Testis (tissue), 3 donors: ENCODE measurements around the gene CACNG4. TPM values are rescaled to one million over a fixed set of nuclear protein-coding genes. Genes with fewer than 3 reads are reported as not detected.
"Not testable (repeated sequence)": the region's sequence is repeated elsewhere in the genome, so short reads cannot be mapped to it uniquely, and the experiment has no call there.

Experiments used
- DNase-seq: peaks from one replicate; pipeline ENCODE4 v3.0.0-alpha.2; 2019
- H3K27ac ChIP-seq, 2 donors: fragments of 200-600 bp; sonication (generic); one replicate each; pipeline ENCODE4 v1.5.1; 2019
- H3K27me3 ChIP-seq: fragments of 200-600 bp; sonication (generic); one replicate; pipeline ENCODE4 v1.5.1; 2019
- H3K36me3 ChIP-seq: fragments of 200-600 bp; sonication (generic); one replicate; pipeline ENCODE4 v1.5.1; 2017; ENCODE audit warnings: low read depth; ENCODE audit errors: missing control alignments
- H3K4me1 ChIP-seq: fragments of 200-600 bp; sonication (generic); one replicate; pipeline ENCODE4 v1.5.1; 2019
- H3K4me3 ChIP-seq, 2 donors: fragments of 200-600 bp; sonication (generic); one replicate each; pipeline ENCODE4 v1.5.1; 2017 to 2019
- H3K9me3 ChIP-seq: fragments of 200-600 bp; sonication (generic); one replicate; pipeline ENCODE4 v1.5.1; 2017
- POLR2A ChIP-seq: fragments of 450-650 bp; IDR thresholded peaks from one replicate; pipeline ENCODE4 v1.6.1; 2017; ENCODE audit warnings: antibody characterized with exemption, mild to moderate bottlenecking, moderate library complexity
- WGBS, 2 donors: methylation state at CpG; one replicate each; pipeline ENCODE4 v1.1.5; 2018; 5-methylcytosine and 5-hydroxymethylcytosine counted together
- intact Hi-C: fragments of 100-400 bp; cut with DNase I; formaldehyde crosslinking; loops from one replicate; pipeline ENCODE4 v1.15.1; 2023; ENCODE audit warnings: low total_unique reads
- polyA plus RNA-seq: library from polyadenylated mRNA; stranded (reverse); fragments of 350-450 nt; fragmentation: Illumina TruSeq; extraction: RNeasy Lipid Tissue Mini Kit (QIAGEN cat#74804); gene quantifications from one replicate; pipeline ENCODE4 v1.2.3, GENCODE V29; 2014; ENCODE audit warnings: low read depth, low replicate concordance; ENCODE audit not compliant: insufficient read depth
- total RNA-seq, 2 donors: library from RNA; depleted of rRNA; stranded (reverse); fragments of >200 nt; gene quantifications; one replicate each; pipeline ENCODE4 v1.2.3, GENCODE V29; 2016
- TF ChIP-seq, protein P1 (sequence below), 3 experiments: fragments of 450-650 bp in 2 of 3; fragments of 200-600 bp in 1 of 3; sonication (generic) in 1 of 3; IDR thresholded peaks; one replicate each; pipeline ENCODE4 v1.5.1; 2016 to 2019; ENCODE audit warnings: antibody characterized with exemption in 3 of 3, mild to moderate bottlenecking in 2 of 3, moderate library complexity in 1 of 3

The CACNG4 gene
- total and polyA plus RNA-seq, 3 donors from 2014 or later, result 0.16 to 0.81 (median 0.46) TPM

DNA sequence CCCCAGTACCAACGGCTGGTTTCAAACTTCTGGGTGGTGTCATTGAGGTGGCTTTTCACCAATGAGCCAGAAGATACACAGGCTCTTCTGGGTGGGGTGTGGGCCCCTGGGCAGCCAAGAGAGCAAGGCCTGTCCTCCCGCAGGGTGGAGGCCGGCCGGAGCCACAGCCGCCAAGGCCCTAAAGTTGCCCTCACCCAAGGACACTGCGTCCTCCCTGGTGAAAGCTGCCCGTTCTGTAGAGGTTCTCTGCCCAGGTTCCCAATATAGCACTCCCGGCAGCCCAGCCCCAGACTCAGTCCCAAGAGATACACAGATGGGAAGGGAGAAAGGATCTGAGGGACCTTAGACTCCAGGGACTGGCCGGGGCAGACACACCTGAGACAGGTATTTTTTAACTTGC lies 69.1 kb downstream of the CACNG4 start:
- 78 to 97% methylated on average over 4 to 9 of the region's 9 CpGs for WGBS, 2 donors
- Histone ChIP-seq H3K36me3 (no peaks in the 10 kb centered on the region), H3K4me3 (no peak overlapping the region), H3K27ac (no peak overlapping the region), H3K9me3 (no peaks in the 10 kb centered on the region), H3K4me1 (no peaks in the 10 kb centered on the region), H3K27me3 (no peaks in the 10 kb centered on the region)
- TF ChIP-seq, protein P1, sequence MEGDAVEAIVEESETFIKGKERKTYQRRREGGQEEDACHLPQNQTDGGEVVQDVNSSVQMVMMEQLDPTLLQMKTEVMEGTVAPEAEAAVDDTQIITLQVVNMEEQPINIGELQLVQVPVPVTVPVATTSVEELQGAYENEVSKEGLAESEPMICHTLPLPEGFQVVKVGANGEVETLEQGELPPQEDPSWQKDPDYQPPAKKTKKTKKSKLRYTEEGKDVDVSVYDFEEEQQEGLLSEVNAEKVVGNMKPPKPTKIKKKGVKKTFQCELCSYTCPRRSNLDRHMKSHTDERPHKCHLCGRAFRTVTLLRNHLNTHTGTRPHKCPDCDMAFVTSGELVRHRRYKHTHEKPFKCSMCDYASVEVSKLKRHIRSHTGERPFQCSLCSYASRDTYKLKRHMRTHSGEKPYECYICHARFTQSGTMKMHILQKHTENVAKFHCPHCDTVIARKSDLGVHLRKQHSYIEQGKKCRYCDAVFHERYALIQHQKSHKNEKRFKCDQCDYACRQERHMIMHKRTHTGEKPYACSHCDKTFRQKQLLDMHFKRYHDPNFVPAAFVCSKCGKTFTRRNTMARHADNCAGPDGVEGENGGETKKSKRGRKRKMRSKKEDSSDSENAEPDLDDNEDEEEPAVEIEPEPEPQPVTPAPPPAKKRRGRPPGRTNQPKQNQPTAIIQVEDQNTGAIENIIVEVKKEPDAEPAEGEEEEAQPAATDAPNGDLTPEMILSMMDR (IDR thresholded peaks at IDR 0.05), result no peak
- no peak for TF ChIP-seq POLR2A
- intact Hi-C loops, result no loop called here
- no peak for DNase-seq

DNA sequence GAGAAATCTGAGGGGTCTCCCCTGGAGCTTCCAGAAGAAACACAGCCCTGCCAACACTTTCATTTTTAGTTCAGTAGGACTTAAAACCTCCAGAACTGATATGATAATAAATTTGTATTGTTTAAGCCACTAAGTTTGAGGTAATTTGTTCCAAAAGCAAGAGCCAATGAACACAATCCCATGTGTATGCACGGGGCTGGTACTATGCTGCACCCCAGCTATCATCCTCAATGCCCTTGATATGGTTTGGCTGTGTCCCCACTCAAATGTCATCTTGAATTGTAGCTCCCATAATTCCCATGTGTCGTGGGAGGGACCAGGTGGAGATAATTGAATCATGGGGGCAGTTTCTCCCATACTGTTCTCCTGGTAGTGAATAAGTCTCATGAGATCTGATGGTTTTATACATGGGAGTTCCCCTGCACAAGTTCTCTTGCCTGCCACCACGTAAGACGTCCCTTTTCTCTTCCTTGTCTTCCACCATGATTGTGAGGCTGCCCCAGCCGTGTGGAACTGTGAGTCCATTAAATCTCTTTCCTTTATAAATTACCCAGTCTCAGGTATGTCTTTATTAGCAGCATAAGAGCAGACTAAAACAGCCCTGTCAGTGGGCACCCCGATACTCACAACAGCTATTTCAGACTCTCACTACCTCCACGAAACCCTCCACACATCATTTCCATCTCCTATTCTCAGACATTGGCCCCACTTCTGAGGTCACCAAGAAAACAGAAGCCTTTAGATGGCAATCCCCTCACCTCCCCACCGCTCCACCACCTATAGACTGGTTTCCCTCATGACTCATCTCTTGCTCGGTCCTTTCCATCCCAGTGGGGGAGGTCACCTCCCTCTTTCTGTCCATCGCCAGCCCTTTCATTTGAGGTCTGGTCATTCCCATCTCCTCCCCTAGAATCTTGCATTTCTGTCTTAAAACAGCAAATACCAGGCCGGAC lies 70.9 kb downstream of the CACNG4 start:
- TF ChIP-seq, protein P1 (IDR thresholded peaks at IDR 0.05), result no peak
- TF ChIP-seq POLR2A, result no peak
- intact Hi-C loops, result no loop called here

DNA sequence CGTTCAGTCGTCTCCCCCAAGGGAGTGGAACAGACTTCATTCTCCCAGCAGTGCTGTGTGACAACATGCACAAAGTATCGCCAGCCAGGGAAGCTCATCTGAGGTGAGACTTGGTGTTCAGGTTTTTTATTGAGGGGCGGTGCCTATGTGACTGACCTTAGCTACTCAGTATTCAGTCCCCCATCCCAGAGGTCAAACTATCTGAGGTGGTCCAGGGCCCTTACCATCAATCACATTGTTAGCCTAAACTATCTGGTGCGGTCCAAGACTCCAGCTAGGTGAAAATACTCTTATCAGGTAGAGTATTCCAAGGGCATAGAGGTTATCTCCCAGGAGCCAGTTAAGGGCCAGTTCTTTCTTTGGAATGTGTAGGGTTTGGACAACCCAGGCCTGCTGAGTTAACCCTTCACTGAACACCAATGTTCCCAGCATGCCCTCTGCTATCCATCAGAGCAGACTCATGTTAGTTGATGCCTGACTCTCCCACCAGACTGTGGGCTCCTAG lies 74.4 kb downstream of the CACNG4 start:
- TF ChIP-seq POLR2A, result no peak
- TF ChIP-seq, protein P1 (IDR thresholded peaks at IDR 0.05), result no peak
- Histone ChIP-seq H3K27me3 (no peaks in the 10 kb centered on the region), H3K9me3 (no peaks in the 10 kb centered on the region), H3K27ac (no peak overlapping the region), H3K36me3 (no peaks in the 10 kb centered on the region), H3K4me1 (no peaks in the 10 kb centered on the region), H3K4me3 (no peak overlapping the region)
- intact Hi-C loops, result no loop called here
- DNase-seq, result no peak
- 49 to 65% methylated on average over 5 of the region's 5 CpGs for whole genome bisulfite sequencing, 2 donors

More for the DNA sequence above, 70.9 kb downstream of the CACNG4 start:
- H3K27ac ChIP-seq, result no peak overlapping the region
- H3K9me3 ChIP-seq, result no peaks in the 10 kb centered on the region
- DNase-seq, result no peak
- WGBS, 2 donors, result 82 to 84% methylated on average over 11 of the region's 11 CpGs
- no peaks in the 10 kb centered on the region for H3K4me1 ChIP-seq
- H3K4me3 ChIP-seq, result no peak overlapping the region
- H3K36me3 ChIP-seq, result no peaks in the 10 kb centered on the region
- no peaks in the 10 kb centered on the region for H3K27me3 ChIP-seq

DNA sequence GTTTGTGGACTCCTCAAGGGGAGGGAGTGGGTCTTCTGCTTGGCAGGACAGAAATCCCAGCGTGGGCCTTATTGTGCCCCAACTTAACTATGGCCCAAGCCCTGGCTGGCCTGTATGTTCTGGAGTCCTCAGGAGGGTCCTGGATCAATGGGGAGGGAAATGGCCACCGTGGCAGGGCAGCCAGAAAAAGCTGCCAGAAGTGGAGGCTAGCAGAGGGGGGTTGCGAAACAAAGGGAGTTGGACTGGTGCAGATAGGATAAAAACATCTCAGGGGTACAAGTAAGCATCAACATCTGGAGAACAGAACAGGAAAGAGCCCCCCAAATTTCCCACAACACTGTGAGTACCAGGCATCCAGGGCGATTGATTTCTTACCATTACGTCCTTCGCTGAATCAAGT lies 76.1 kb downstream of the CACNG4 start:
- intact Hi-C loops, result no loop called here
- Histone ChIP-seq H3K4me3 (no peak overlapping the region), H3K9me3 (no peaks in the 10 kb centered on the region)

DNA sequence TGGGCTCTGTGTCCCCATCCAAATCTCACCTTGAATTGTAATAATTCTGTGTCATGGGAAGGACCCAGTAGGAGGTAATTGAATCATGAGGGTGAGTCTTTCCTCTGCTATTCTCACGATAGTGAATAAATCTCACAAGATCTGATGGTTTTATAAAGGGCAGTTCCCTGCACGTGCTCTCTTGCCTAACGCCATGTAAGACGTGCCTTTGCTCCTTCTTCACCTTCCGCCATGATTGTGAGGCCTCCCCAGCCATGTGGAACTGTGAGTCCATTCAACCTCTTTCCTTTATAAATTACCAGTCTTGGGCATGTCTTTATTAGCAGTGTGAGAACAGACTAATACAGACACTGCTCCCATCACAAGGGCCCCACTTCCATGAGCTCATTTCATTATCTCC lies 76.6 kb downstream of the CACNG4 start:
- H3K9me3 ChIP-seq, H3K4me3 ChIP-seq, DNase-seq, H3K27ac ChIP-seq, H3K27me3 ChIP-seq, H3K4me1 ChIP-seq, H3K36me3 ChIP-seq, intact Hi-C loops: not testable (repeated sequence)
- 91 to 95% methylated on average over 5 of the region's 5 CpGs for WGBS, 2 donors

More for the DNA sequence above, 76.1 kb downstream of the CACNG4 start:
- 91 to 95% methylated on average over 6 of the region's 6 CpGs for WGBS, 2 donors
- Histone ChIP-seq H3K27me3 (no peaks in the 10 kb centered on the region), H3K4me1 (no peaks in the 10 kb centered on the region), H3K27ac (no peak overlapping the region), H3K36me3 (no peaks in the 10 kb centered on the region)
- no peak for TF ChIP-seq POLR2A
- TF ChIP-seq, protein P1 (IDR thresholded peaks at IDR 0.05), result no peak
- no peak for DNase-seq
